ENCODE measurements around the gene CARD10.

CARD10 gene

DNA sequence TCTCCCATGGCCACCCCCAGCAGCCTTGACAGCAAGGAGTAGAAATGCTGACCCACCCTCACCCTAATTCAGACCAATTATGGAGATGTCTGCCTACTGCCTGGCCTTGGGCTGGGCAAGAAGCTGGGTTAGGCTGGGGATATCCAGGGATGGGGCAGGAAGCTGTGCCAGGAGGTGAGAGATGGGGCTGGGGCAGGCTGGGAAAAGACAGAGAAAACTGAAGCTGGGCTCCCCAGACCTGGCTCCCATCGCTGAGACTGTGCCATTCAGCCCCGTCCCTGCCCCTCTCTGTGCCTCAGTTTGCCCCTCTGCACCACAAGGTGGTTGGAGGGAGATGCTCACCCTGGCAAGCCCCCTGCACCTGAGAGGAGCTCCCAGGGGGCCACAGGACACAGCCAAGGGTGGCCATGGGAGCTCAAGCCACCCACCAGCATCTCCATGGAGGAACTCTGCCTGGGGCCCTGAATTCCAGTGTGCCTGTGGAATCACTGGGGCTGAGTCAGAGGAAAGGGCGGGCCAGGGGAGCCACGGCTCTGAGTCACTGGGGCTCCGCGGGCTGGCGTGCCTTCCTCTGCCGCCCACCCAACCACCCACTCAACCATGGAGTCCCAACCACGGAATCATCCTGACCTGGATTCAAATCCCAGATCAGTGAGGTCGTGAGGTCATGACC, 6.0 kb upstream of the CARD10 start:
- DNase-seq = no peak

GRCh38 chr22:37522482-37522881, 3.3 kb upstream of the CARD10 start:
- DNase-seq = no peak

- no peak for DNase-seq
Observed at GRCh38 chr22:37521236-37521739, 2.1 kb upstream of the CARD10 start.

- DNase-seq = no peak
Observed at GRCh38 chr22:37520776-37521191, 1.6 kb upstream of the CARD10 start.

GRCh38 chr22:37518509-37519267, 527 bp downstream of the CARD10 start:
- DNase-seq = no peak

DNA sequence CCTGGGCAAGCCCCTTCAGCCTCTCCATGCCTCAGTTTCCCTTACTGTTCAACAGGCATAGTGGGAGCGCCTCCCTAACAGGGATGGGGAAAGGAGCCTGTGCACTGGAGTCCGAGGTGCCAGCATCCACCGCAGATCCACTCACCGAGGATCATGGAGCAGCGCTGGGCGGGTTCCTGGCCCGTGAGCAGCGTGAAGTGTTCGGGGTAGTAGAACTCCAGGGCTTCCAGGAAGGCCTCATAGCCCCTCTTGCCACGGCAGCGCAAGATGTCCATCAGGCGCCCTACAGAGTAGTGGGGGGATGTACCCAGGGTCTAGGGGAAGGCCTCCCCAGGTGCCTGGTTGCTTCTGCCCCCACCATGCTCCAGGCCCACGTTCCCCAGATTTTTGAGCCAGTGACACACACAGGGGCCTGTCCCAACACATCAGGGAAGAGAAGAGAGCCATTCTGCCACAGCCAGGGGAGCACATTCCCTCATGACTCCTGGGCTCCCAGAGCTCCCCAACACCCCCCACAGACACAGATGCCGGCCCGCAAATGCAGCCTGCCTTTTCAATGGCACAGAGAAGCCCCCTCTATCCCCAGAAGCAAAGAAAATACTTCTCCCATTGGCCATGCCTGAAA, 1.3 kb downstream of the CARD10 start:
- no peak for DNase-seq

DNA sequence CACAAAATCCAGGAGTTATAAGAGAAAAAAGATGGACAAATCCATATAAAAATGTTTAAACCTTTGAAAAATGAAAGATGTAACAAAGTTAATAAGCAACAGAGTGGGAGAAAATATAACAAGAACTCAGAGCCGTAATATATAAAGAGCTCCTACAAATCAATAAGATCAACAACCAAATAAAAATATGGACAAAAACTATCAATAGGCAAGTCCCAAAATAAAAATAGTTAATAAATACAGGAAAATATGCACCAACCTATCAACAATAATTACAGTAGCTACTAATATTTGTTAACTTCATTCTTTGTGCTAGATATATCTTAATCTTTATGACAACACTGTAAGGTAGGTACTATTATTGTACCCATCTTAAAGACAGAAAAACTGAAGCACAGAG, 2.8 kb downstream of the CARD10 start:
- no peak for DNase-seq

DNA sequence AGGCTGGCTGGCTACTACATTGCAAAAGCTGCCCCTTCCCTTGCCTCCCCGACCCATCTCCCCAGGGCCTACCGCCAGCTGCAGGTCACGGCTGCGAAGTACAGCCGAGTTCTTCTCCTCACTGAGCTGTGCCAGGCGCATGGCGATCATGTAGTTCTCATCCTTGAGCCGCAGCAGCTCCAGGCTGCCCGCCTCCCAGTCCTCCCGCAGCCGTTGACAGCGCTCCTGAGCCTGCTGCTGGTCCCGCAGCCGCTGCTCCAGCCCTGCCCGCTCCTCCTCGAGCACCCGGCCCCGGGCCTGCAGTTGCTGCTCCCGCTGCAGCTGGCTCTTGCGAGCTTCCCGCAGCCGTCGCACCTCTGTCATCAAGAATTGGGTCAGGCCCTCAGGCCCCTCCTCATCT, 3.3 kb downstream of the CARD10 start:
- no peak for DNase-seq

GRCh38 chr22:37514526-37515051, 4.6 kb downstream of the CARD10 start:
- DNase-seq = no peak

GRCh38 chr22:37511395-37512104, 7.7 kb downstream of the CARD10 start:
- DNase-seq = no peak

DNA sequence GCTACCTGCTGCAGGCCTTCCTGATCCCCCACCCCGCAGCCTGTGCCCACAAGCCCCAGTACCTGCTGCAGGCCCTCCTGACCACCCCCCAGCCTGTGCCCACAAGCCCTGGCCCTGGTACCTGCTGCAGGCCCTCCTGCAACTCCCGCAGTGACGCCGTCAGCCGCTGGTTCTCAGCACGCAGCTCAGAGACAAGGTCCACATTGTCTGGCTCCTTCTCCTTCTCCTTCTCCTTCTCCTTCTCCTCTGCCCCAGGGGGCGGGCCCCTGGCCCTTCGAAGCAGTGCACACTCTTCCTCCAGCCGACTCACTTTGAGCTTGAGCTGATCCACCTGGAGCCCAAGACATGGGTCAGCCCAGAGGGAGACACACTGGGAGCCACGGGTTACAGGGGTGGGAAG, 9.1 kb downstream of the CARD10 start:
- DNase-seq = no peak

DNA sequence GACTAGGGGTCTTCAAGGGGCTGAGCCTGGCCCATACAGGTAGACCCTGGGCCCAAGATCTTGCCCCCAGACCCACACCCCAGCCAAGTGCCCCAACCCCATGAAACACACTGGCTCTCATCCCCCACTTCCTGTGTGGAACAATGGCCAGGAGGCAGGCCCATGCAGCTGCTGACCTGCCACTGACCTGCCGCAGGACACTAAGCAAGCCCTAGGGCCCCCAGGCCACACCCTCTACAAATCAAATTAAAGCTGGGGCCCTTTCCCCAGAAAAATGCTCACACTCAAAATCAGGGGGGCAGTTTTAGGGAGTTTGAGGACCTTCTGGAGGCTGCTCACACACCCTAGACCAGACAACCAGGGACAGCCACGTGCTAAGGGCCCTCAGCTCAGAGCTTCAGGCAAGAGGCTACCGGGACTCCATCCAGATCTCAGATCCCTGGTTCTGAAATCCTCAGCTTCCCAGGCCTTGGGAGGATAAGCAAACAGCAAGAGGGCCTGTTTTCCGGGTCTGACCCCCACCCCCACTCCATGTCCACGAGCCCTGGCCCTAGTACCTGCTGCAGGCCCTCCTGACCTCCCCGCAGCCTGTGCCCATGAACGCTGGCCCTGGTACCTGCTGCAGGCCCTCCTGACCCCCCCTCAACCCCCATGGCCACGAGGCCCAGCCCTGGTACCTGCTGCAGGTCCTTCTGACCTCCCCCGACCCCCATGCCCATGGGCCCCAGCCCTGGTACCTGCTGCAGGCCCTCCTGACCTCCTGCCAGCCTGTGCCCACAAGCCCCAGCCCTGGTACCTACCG, 10.0 kb downstream of the CARD10 start:
- DNase-seq = no peak

- DNase-seq = no peak
Observed at GRCh38 chr22:37508431-37508992, 10.7 kb downstream of the CARD10 start.

DNA sequence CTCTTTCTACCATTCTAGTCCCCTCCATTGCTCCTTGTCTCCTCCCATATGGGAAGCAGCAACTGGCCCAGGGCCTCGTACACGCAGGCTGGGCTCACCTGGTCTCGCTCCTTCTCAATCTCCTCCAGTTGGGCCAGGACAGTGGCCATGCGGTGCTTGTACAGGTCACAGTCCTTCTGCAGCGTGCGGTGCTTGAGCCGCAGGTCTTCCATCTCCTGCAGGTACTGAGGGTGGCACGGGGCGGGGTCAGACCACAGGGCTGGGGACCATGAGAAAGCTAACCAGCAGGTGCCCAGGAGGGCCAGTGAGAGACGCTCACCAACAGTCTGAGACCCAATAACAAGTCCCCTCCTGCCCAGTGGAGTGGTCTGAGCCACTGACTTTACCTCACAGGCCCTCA, 11.5 kb downstream of the CARD10 start:
- no peak for DNase-seq

GRCh38 chr22:37505989-37506388, 13.2 kb downstream of the CARD10 start:
- no peak for DNase-seq

- no peak for DNase-seq
Observed at GRCh38 chr22:37505565-37505964, 13.7 kb downstream of the CARD10 start.

DNA sequence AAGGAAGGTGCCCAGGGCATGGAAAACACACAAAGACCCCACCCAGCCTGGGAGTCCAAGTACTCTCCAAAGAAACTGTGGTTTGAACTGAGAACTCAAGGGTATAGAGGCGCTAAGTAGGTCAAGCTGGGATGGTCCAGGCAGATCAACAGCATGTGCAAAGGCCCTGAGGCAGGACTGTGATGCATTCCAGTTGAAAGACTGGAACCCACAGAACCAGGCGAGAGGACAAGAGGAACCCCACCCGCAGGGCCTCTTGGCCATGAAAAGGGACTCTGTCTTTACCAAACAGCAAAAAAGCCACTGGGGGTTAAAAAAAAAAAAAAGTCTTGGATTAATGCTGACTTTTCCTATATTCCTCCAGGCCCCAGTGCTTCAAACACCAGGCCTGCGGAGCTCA, 14.3 kb downstream of the CARD10 start:
- no peak for DNase-seq

DNA sequence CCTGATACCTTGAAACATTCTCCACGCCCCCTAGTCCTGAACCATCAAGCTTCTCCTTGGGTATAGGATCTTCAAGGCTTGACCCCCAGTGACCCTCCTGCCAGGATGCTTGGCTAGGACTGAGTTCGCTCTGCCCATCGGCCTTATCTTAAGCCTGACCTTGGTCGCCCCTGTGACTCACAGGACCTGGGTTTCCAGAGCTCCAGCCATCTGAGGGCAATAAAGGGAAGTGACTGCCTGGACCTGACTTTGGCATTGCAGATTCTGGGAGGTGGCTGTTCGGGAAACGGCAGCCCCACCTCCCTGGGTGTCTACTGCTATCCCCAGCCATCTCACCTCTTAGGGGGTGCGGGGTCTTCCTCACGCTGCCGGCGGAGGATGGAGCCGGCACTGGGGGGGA, 15.4 kb downstream of the CARD10 start:
- DNase-seq = no peak

- DNase-seq = no peak
Observed at GRCh38 chr22:37503183-37503683, 16.0 kb downstream of the CARD10 start.

DNA sequence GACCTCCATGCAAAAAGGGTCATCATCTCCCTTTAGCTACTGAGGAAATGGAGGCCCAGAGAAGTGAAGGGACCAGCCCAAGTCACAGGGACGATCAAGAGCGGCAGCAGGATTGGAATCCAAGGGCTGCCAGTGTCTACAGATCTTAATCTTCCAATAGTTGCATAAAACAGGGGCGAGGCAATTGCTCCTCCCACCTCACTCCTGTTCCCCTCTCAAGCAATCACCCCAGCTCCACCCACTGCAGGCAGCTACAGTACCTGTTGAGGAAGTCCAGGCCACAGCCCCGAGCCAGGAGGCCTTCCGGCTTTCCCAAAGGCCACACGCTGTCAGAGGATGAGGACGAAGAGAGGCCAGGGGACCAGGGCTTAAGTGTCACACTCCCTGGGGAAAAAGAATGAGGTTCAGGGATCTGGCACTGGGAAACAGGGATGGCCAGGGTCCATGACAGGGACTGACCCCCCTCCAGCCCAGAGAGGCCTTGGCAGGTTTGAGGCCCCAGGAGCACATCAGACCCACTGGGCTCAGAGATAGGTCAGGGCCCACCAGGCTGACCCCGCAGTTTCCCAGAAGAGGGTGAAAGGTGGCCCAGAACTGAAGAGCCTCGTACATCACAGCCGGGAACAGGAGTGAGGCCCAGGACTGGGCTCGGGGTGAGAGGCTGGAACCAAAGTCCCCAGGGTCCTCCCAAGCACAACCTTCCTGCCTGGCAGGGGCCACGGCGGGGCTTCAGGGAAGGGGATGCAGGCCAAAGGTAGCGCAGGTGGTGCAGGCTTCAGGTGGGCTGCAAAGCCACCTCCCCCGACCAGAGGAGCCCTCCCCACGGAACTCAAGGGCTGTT, 16.7 kb downstream of the CARD10 start:
- no peak for DNase-seq

All from CD4-positive, alpha-beta T cell treated with Interleukin-21 for 1 hour (primary cell).